ES-I3 (cell line): Measurements from ENCODE around the gene SLC37A1.

Experiments used
- H3K36me3 ChIP-seq: 2 replicates; pipeline ENCODE4 v1.6.1; 2013; ENCODE audit warnings: mild to moderate bottlenecking, low read length, control low read depth, moderate library complexity; ENCODE audit not compliant: insufficient read depth
- H3K4me1 ChIP-seq: 2 replicates; pipeline ENCODE4 v1.6.1; 2013; ENCODE audit warnings: mild to moderate bottlenecking, control low read depth, low read length; ENCODE audit not compliant: insufficient read depth
- H3K9ac ChIP-seq: 2 replicates; pipeline ENCODE4 v1.6.1; 2013; ENCODE audit warnings: low read depth, mild to moderate bottlenecking, low read length, moderate library complexity
- H3K9me3 ChIP-seq: 2 replicates; pipeline ENCODE4 v1.6.1; 2013; ENCODE audit warnings: mild to moderate bottlenecking, low read length, moderate library complexity; ENCODE audit not compliant: control insufficient read depth, insufficient read depth

Gene SLC37A1

GRCh38 chr21:42523211-42523610 lies 9.6 kb downstream of the SLC37A1 start:
- Histone ChIP-seq H3K4me1 (peaks cover 16% of the 10 kb centered on the region), H3K9ac (no peak overlapping the region), H3K9me3 (no peaks in the 10 kb centered on the region), H3K36me3 (no peaks in the 10 kb centered on the region; the same call in 1 of the 2 replicates)

DNA sequence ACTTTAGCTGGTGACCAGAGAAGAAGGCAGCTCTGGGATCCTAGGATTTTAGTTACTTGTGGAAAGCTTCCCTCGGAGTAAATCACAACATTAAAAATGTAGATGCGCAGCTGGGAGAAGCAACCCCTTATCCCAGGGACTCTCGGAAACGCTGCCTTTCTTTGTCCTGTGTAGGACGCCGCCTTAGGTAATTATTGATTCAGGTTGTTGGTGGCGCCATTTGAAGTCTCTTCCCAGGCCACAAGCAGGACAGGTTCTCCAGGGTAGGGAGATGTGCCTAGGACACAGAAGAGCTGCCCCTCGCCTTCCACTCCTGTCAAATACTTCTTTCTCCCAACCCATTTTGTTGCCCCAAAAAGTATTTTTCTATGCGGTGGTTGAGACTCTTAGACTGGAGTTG lies 10.3 kb downstream of the SLC37A1 start:
- Histone ChIP-seq H3K9ac (no peak overlapping the region), H3K36me3 (no peaks in the 10 kb centered on the region; the same call in 1 of the 2 replicates), H3K9me3 (no peaks in the 10 kb centered on the region), H3K4me1 (peaks cover 16% of the 10 kb centered on the region)

DNA sequence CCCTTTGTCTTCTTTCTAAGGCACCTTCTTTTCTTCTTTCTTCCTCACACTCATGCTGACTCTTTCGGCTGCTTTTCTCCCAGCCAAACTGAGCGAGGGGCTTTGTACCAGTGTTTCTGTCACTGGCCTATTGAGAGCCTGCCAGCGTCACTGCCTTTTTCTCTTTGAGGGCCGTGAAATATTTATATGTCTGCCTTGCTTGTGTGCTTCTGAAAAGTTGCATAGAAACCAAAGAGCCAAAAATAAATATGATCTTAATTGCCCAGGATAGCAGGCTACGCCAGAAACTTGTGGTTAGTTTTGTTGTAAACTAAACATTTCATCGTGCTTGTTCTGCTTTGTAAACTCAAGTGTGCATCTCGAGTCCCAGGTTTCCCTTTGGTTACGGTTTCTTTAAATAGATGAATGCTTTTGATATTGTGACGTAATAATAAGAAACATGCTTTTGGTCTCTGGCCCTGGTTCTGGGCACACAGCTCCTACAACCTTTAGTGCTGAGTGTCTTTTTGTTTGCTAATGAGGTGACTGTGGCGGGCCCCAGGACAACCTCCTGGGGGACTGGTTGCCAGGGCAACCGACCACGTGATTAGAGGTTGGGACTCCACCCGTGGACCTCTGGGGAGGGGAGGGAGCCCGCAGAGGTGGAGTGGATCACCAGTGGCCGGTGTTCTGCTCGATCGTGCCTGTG lies 10.8 kb downstream of the SLC37A1 start:
- peaks cover 16% of the 10 kb centered on the region for H3K4me1 ChIP-seq
- no peaks in the 10 kb centered on the region; the same call in 1 of the 2 replicates for H3K36me3 ChIP-seq
- peak overlapping the region; percentile 46; the same call in 1 of the 2 replicates for H3K9ac ChIP-seq
- no peaks in the 10 kb centered on the region for H3K9me3 ChIP-seq

DNA sequence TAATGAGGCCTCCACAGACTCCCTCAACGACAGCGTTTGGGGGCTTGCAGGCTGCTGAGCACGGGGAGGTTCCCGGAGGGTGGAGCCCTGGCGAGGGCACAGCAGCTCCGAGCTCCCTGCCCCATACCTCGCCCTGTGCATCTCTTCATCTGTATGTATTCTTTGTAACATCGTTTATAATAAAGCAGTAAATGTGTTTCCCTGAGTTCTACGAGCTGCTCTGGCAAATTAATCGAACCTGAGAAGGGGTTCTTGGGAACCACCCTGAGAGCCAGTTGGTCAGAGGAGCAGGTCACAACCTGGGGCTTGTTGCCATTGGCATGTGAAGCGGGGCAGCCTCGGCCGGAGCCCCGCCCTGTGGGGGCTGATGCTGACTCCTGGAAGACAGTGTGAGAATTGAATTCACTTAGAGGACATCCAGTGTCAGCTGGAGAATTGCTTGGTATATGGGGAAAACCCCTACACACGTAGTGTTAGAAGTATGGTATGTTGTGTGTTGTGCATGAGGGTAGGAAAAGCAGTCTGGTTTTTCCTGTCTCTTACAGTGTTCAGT lies 11.5 kb downstream of the SLC37A1 start:
- Histone ChIP-seq H3K9ac (peak overlapping the region; percentile 46; the same call in 1 of the 2 replicates), H3K36me3 (no peaks in the 10 kb centered on the region; the same call in 1 of the 2 replicates), H3K9me3 (no peaks in the 10 kb centered on the region), H3K4me1 (peaks cover 16% of the 10 kb centered on the region)

DNA sequence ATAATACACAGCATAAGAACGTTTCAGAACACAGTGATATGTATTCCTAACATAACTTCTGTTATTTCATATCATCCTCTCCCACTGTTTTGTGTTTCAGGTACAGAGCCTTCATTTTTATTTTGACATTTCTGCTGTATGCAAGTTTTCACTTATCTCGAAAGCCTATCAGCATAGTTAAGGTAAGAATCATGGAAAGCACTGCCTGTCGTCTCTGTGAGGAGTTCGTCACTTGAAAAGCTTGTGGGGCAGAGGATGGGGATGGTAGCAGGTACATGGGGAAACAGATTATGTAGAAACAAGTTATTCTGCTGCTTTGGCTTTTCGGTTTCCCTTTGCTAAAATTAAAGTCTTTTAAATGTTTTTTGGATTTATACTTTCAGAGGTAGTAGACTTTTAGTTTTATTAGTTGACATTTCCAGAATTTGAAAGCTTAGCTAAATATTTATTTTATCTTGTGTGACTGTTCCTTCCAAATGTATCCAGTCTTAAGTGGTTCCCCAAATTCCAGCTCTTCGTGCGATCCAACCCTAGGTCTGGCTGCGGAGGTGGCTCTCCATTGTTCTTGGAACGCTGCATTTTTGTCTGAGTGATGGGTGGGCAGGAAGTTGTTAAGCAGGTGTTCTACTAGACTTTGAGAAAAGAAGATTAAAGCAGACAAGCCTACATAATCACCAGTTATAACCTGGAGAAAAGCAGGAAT lies 12.2 kb downstream of the SLC37A1 start:
- Histone ChIP-seq H3K4me1 (peaks cover 19% of the 10 kb centered on the region), H3K9ac (no peak overlapping the region), H3K36me3 (no peaks in the 10 kb centered on the region; the same call in 1 of the 2 replicates), H3K9me3 (no peaks in the 10 kb centered on the region)

DNA sequence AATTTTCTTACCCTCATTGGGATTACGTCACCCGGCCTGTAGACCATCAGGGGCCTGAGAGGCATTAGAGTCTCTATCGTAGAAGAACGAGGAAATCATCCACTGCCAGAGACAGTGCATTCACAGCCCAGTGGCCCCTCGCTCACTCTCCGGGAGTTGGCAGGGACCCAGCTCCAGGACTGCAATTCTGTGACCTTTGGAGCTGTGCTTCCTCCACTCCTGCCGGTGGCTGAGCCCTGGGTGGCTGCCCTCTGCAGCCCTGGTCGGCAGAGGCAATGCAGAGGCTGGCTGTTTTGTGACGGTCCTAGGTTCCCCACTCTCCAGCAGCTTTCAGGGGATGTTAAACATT lies 12.7 kb downstream of the SLC37A1 start:
- Histone ChIP-seq H3K36me3 (no peaks in the 10 kb centered on the region; the same call in 1 of the 2 replicates), H3K9ac (no peak overlapping the region), H3K9me3 (no peaks in the 10 kb centered on the region), H3K4me1 (peaks cover 19% of the 10 kb centered on the region)

DNA sequence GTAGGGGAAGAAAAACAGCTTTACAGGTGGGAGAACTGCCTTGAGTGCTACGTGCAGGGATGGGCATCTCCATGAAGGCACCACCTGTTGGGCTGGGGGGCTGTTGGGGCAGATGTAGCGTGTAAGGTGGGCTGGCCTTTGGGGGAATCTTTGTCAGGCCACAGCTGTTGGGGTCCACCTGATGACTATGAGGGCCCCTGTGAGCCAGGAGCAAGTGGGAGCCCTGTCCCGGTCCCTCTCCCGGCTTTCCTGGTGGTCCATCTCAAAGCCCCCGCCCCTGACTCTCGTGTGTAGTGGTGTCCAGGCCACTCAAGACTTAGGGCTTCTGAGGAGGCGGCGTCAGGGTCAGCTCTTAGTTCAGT lies 13.5 kb downstream of the SLC37A1 start:
- Histone ChIP-seq H3K4me1 (peaks cover 19% of the 10 kb centered on the region), H3K9me3 (no peaks in the 10 kb centered on the region), H3K36me3 (no peaks in the 10 kb centered on the region; the same call in 1 of the 2 replicates), H3K9ac (no peak overlapping the region)

GRCh38 chr21:42527489-42528158 lies 14.0 kb downstream of the SLC37A1 start:
- Histone ChIP-seq H3K9ac (no peak overlapping the region), H3K9me3 (no peaks in the 10 kb centered on the region), H3K4me1 (peaks cover 19% of the 10 kb centered on the region), H3K36me3 (no peaks in the 10 kb centered on the region; the same call in 1 of the 2 replicates)

DNA sequence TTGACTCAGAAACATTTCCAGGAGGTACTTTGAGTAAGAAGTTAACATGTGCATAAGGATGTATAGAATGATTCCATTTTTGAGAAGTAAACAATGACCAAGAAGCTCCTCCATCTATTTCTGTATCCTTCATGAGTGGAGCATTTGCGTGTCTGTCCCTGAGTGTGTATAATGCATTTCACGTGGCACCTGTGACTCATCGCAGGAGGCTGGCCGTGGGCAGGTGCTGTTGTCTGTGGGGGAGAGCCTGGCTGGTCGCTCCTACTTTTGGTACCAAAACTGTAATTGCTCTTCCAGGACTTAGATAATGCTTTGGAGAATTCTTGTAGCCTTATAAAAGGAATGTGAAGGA lies 16.5 kb downstream of the SLC37A1 start:
- peaks cover 7% of the 10 kb centered on the region for H3K4me1 ChIP-seq
- no peak overlapping the region for H3K9ac ChIP-seq
- H3K9me3 ChIP-seq, result no peaks in the 10 kb centered on the region
- no peaks in the 10 kb centered on the region; the same call in 1 of the 2 replicates for H3K36me3 ChIP-seq

DNA sequence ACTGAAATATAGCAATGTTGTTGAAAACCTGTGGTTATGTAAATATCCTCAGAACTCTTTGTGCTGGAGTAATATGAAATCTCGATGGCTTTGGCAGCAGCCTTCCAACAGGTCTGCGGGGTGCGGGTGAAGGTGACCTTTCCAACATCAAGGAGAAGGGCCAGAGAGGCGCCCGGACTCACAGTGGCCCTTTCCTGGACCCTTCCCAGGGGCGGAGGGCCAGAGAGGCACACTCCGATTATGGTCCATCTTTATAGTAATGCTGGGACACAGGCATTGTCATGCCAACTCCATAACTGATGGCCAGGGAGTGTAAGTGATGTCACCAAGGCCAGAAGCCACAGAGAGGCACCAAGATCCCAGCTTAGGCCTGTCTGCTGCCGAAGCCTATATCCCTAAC lies 18.1 kb downstream of the SLC37A1 start:
- Histone ChIP-seq H3K9me3 (no peaks in the 10 kb centered on the region), H3K9ac (no peak overlapping the region), H3K4me1 (peaks cover 3% of the 10 kb centered on the region; the same call in 1 of the 2 replicates), H3K36me3 (no peaks in the 10 kb centered on the region)

GRCh38 chr21:42532466-42533181 lies 19.0 kb downstream of the SLC37A1 start:
- no peak overlapping the region for H3K9ac ChIP-seq
- H3K9me3 ChIP-seq, result no peaks in the 10 kb centered on the region
- peaks cover 3% of the 10 kb centered on the region; the same call in 1 of the 2 replicates for H3K4me1 ChIP-seq
- H3K36me3 ChIP-seq, result no peaks in the 10 kb centered on the region

- no peak overlapping the region for H3K9ac ChIP-seq
- peaks cover 3% of the 10 kb centered on the region; the same call in 1 of the 2 replicates for H3K4me1 ChIP-seq
- H3K9me3 ChIP-seq, result no peaks in the 10 kb centered on the region
- no peaks in the 10 kb centered on the region for H3K36me3 ChIP-seq
Observed at GRCh38 chr21:42533306-42533962, 19.8 kb downstream of the SLC37A1 start.

GRCh38 chr21:42533963-42534355 lies 20.3 kb downstream of the SLC37A1 start:
- H3K36me3 ChIP-seq, result no peaks in the 10 kb centered on the region
- no peaks in the 10 kb centered on the region for H3K9me3 ChIP-seq
- H3K4me1 ChIP-seq, result peaks cover 3% of the 10 kb centered on the region; the same call in 1 of the 2 replicates
- H3K9ac ChIP-seq, result no peak overlapping the region
